ENCODE results near the gene TMPRSS9.
"Not testable (repeated sequence)": the region's sequence is repeated elsewhere in the genome, so short reads cannot be mapped to it uniquely, and the experiment has no call there.

The TMPRSS9 gene

GRCh38 chr19:2415281-2415972 is 55.4 kb downstream of the TMPRSS9 start:
- in situ Hi-C loops (cut with HindIII; ENCODE audit: low sequenced_read_pairs), result no loop called here

- in situ Hi-C loops (cut with HindIII; ENCODE audit: low sequenced_read_pairs), result no loop called here
These were observed 55.9 kb downstream of the TMPRSS9 start for GRCh38 chr19:2415973-2416319.

GRCh38 chr19:2416321-2417097 is 56.4 kb downstream of the TMPRSS9 start:
- in situ Hi-C loops (cut with HindIII; ENCODE audit: low sequenced_read_pairs), result no loop called here

GRCh38 chr19:2417436-2417835 is 57.4 kb downstream of the TMPRSS9 start:
- in situ Hi-C loops (cut with HindIII; ENCODE audit: low sequenced_read_pairs), result not testable (repeated sequence)

- in situ Hi-C loops (cut with HindIII; ENCODE audit: low sequenced_read_pairs), result no loop called here
These were observed 57.9 kb downstream of the TMPRSS9 start for GRCh38 chr19:2417881-2418406.

DNA sequence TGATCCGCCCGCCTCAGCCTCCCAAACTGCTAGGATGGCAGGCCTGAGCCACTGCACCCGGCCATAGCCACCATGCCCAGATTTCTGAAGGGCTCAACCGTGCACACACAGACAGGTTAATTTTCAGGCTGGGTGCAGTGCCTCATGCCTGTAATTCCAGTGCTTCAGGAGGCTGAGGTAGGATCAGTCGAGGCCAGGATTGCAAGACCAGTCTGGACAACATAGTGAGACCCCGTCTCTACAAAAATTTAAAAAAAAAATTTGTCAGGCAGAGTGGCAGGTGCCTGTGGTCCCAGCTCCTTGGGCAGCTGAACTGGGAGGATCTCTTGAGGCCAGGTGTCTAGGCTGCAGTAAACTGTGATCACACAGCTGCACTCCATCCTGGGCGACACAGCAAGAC is 59.7 kb downstream of the TMPRSS9 start:
- in situ Hi-C loops (cut with HindIII; ENCODE audit: low sequenced_read_pairs), result no loop called here

DNA sequence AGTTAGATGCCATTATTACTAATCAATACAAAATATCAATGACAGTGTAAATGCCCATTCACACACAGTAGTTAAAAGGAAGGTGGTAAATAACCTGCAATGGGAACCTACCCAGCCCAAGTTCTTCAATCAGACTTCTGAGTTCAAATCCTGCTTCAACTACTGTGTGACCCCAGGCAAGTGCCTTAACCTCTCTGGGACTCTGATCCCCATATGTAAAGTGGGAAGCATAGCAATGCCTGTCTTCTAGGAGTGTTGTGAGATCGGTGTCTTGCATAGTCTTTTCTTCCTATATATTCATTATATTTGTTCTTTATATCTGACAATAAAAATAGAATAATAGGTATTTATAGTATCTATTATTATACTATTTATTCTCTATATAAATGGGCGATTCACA is 60.4 kb downstream of the TMPRSS9 start:
- in situ Hi-C loops (cut with HindIII; ENCODE audit: low sequenced_read_pairs), result no loop called here

GRCh38 chr19:2421581-2422306 is 61.7 kb downstream of the TMPRSS9 start:
- in situ Hi-C loops (cut with HindIII; ENCODE audit: low sequenced_read_pairs), result no loop called here

DNA sequence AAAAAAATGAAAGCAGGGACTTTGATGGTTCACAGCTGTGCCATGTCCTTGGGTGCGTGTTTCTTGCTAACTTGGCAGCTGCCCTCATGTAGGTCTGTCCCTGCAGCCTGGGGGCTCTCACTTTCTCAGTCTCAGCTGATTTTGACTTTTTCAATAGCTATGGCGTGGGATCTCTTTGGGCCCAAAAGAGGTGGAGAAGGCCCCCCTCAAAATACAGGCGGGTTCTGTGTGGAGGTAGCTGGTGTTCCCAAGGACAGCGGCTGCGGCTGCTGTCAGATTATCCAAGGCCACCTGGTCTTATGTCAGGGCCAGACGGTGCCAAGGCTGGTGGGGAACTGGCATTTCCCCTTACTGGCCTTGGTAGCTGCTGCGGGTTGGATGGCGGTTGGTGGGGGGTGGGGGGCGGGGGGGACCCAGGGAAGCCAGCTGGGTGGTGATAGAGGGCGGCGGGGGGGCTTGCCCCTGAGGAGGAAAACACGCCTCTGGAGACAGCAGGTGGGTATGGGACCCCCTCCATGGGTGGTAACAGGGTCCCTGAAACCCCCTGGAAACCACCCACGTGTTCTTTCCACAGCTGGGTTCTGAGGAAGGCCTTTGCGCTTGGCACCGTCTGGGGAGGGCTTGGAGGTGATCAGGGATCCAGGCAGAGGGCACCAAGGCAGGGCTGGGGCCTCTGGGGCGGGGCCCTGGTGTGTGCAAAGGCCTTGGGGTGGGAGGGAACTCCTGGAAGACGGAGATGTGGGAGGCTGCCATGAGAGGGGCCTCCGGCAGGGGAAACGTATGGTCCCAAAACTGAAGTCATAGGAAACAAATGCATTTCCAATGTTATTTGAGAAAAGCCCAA is 63.2 kb downstream of the TMPRSS9 start:
- in situ Hi-C loops (cut with HindIII; ENCODE audit: low sequenced_read_pairs), result no loop called here

GRCh38 chr19:2423915-2424685 is 64.0 kb downstream of the TMPRSS9 start:
- in situ Hi-C loops (cut with HindIII; ENCODE audit: low sequenced_read_pairs), result no loop called here

DNA sequence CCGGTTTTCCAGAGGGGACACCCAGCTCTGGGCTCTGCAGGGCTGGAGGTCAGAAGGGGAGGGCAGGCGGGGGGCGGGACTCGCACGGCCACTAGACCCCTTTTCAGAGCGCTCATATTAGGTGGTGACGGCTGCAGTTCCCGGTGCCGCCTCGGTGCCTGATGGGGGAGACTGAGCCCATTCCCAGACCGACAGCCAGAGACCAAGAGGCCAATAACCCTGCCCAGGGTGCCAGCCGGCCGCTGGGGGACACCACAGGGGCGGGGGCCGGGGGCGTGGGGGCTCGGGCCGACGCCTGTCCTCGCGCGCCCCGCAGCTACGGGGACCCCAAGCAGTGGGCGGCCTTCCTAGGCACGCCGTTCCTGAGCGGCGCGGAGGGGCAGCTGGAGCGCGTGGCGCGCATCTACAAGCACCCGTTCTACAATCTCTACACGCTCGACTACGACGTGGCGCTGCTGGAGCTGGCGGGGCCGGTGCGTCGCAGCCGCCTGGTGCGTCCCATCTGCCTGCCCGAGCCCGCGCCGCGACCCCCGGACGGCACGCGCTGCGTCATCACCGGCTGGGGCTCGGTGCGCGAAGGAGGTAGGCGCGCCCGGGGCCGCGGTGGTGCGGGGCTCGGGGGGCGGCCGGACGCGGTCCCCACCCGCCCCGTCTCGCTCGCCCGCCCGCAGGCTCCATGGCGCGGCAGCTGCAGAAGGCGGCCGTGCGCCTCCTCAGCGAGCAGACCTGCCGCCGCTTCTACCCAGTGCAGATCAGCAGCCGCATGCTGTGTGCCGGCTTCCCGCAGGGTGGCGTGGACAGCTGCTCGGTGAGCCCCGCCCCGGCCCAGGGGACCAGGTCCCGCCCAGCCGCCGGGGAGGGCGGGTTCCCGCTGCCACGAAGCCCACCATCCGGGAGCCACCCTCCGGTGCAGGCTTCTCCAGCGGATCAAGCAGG is 64.9 kb downstream of the TMPRSS9 start:
- in situ Hi-C loops (cut with HindIII; ENCODE audit: low sequenced_read_pairs), result no loop called here

DNA sequence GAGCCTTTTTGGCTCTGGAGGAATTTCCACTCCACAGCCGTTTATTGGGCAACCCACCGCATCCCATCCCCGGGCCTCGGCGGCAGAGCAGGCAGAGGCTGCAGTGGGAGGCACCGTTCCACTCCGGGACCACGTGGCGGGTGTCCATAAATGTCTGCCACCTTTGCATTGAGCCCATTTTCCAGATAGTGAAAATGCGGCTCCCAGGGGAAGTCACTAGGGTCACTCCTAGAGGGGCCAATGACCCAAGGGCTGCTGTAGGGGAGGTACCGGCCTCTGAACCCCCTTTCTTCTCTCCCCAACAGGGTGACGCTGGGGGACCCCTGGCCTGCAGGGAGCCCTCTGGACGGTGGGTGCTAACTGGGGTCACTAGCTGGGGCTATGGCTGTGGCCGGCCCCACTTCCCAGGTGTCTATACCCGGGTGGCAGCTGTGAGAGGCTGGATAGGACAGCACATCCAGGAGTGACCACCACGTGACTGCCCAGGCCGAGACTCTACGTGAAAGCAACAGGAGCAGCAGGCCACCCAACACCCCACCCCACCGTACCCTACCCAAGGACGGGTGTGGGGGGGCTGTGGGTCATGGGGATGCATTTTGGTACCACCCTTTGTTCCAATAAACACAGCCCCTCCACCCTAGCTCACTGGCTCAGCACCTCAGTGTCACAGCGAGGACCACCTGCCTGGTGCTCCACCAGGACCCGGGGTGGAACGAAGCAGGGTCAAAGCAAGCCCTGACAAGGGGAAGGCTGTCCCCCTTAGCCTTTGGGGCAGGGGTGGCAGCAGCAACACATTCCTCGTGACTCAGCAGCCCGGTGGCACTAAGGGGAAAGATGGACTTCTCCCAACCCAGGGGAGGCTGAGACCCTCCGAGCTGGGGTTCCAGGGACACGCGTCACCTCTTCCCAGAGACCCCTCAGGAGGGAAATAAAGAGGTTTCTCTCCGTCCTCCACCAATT is 65.8 kb downstream of the TMPRSS9 start:
- in situ Hi-C loops (cut with HindIII; ENCODE audit: low sequenced_read_pairs), result no loop called here

GRCh38 chr19:2426611-2427428 is 66.8 kb downstream of the TMPRSS9 start:
- in situ Hi-C loops (cut with HindIII; ENCODE audit: low sequenced_read_pairs), result no loop called here

DNA sequence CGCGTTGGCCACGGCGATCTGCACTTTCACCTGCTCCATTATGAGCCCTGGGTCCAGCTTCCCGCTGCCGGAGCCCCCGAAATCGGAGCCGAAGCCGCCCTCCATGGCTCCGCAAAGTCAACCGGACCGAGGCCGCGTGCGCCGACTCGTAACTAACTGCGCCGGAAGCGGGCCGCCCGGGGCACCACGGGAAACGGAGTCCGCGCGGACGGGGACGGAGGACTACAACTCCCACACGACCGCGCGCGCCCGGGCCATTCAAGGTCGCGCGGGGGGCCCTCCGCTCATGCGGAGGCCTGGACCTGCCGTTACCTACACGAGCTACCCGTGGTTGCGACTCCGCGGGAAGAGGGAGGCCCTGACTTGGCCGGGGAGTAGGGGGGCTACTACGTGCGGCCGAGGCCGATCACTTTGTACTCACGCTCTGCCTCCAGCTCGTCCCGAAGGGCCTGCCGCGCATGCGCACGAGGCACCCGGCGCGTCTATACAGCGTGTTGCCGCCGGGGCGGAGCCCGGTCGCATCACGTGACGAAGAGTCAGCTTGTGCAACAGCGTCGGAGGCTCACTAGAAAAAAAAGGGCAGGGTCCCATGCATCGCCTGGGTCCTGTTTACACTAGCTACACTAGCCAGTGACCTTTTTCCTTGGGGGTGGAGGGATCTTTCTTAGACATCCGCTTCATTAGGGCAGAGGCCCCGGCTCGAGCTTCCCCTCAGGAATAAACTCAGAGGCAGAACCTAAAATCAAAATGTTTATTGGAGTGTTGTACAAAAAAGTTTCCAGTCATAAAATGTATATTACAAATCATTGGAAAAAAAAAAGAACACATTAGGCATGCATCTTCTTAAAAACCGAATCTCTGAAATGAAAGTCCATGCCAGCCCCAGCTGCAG is 67.6 kb downstream of the TMPRSS9 start, which contains the start of gene TIMM13:
TSS of gene TIMM13 (minus strand) at position 158 of the 892 bp plus-strand sequence. CDS start at position 105, 53 bp downstream.
- in situ Hi-C loops (cut with HindIII; ENCODE audit: low sequenced_read_pairs), result no loop called here

DNA sequence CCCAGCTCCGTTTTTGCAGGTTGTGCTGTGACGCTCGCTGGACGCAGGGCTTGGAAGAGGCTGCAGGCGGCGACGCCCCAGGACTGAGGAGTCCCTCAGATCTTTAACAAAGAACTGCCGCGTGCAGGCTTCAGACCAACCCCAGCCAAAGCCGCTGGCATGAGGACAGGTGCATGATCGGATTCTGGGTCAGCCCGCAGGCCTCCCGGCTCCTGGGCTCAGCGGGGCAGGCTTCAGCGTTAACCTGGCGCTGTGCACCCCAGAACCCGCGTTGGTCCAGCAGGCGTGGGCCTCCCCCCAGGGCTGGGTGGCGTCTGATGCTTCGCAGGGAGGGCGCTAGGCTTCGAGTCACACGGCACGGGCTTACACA is 68.2 kb downstream of the TMPRSS9 start:
- in situ Hi-C loops (cut with HindIII; ENCODE audit: low sequenced_read_pairs), result no loop called here
